ENCODE results near the gene VWF.

DNA sequence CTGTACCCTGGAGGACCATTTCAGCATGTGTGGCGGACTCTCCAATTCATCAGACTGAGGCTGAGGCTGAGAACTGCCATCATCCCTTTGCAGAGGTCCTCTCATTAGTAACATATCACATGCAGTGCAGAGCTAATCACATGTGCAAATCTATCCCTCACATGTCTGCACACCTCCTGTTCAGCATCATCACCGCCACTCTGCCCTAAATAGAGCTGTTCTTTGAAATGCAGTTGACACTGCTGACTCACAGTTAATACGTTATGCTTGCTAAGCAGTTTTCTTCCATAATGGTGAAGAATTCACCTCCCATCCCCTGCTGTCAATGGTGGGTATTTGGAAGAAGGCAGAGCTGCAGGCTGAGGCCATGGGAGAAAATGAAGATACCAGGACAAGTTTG lies 94.4 kb downstream of the VWF start:
- TF ChIP-seq EZH2 (IDR thresholded peaks at IDR 0.05), result no peak
- no peak for TF ChIP-seq POLR2AphosphoS5 (IDR thresholded peaks at IDR 0.05; ENCODE audit: borderline replicate concordance, low read depth, low read length)
